C4-2B (cell line): ENCODE measurements around the gene KCTD2.
"Not testable (repeated sequence)": the region's sequence is repeated elsewhere in the genome, so short reads cannot be mapped to it uniquely, and the experiment has no call there.

Experiments
- H3K27ac ChIP-seq: fragments of 450-650 bp; 2 replicates; pipeline ENCODE4 v1.5.1; 2017
- CTCF ChIP-seq: fragments of 450-650 bp; conservative IDR thresholded peaks from 2 replicates; pipeline ENCODE4 v1.5.1; 2017; ENCODE audit warnings: mild to moderate bottlenecking
- ZFX ChIP-seq: fragments of 450-650 bp; IDR thresholded peaks from 2 replicates; pipeline ENCODE4 v1.6.1; 2017

KCTD2 gene

GRCh38 chr17:75033346-75034235 is 13.4 kb upstream of the KCTD2 start:
- H3K27ac ChIP-seq, result peak overlapping the region; percentile 97
- TF ChIP-seq ZFX, result no peak

- H3K27ac ChIP-seq, result peak overlapping the region; percentile 97
Measured at GRCh38 chr17:75034236-75034908, 12.7 kb upstream of the KCTD2 start.

GRCh38 chr17:75036643-75037268 is 10.3 kb upstream of the KCTD2 start:
- no peak for TF ChIP-seq CTCF
- no peak for TF ChIP-seq ZFX

More at GRCh38 chr17:75034236-75034908, 12.7 kb upstream of the KCTD2 start:
- TF ChIP-seq CTCF, result no peak
- TF ChIP-seq ZFX, result peak; percentile 27; the same call in 1 of the 2 replicates

GRCh38 chr17:75039238-75039637 is 7.8 kb upstream of the KCTD2 start:
- TF ChIP-seq ZFX (no peak), CTCF (no peak)
- H3K27ac ChIP-seq, result no peak overlapping the region

More at GRCh38 chr17:75036643-75037268, 10.3 kb upstream of the KCTD2 start:
- H3K27ac ChIP-seq, result peak overlapping the region; percentile 97

GRCh38 chr17:75041656-75042280 is 5.3 kb upstream of the KCTD2 start:
- no peak overlapping the region for H3K27ac ChIP-seq
- TF ChIP-seq CTCF (no peak), ZFX (no peak)

GRCh38 chr17:75043789-75044188 is 3.2 kb upstream of the KCTD2 start:
- H3K27ac ChIP-seq, result not testable (repeated sequence)

GRCh38 chr17:75044716-75045115 is 2.3 kb upstream of the KCTD2 start:
- TF ChIP-seq ZFX, result no peak
- no peak for TF ChIP-seq CTCF

GRCh38 chr17:75045946-75046406 is 1.0 kb upstream of the KCTD2 start:
- peak overlapping the region; percentile 93 for H3K27ac ChIP-seq

More at GRCh38 chr17:75044716-75045115, 2.3 kb upstream of the KCTD2 start:
- no peak overlapping the region for H3K27ac ChIP-seq
